GM12878 (cell line): ENCODE data around the gene POLR1A. TPM values are rescaled to one million over a fixed set of nuclear protein-coding genes. Genes with fewer than 3 reads are reported as not detected.
A peak's percentile ranks its signal among the peaks of the same experiment; 100 is the strongest.

Source experiments
- ATAC-seq: fragments of 200-7000 bp; cut with Tn5 transposase; 3 replicates; pipeline ENCODE4 v1.9.1; 2020; ENCODE audit warnings: mild to moderate bottlenecking, moderate library complexity
- BruUV-seq: library from RNA; stranded (reverse); fragments of 400-500 nt; replicated peaks from 2 replicates; lab custom pipeline; 2021; lab: Mats Ljungman, UMichigan
- CTCF ChIA-PET: fragments of 300-600 bp; sonication (Branson Sonifier 250); formaldehyde crosslinking; extraction: SDS; loops from one replicate; lab custom pipeline; 2021; ENCODE audit warnings: inconsistent platforms; lab: Yijun Ruan, JAX
- POLR2A ChIA-PET: fragments of 350-600 bp; formaldehyde crosslinking; extraction: SDS; loops from one replicate; lab custom pipeline; 2021; ENCODE audit warnings: inconsistent platforms; lab: Charles Lee
- RAD21 ChIA-PET: fragments of 300-600 bp; sonication (Branson Sonifier 250); formaldehyde crosslinking; loops from one replicate; lab custom pipeline; 2023; ENCODE audit warnings: antibody characterized with exemption; ENCODE audit not compliant: unreplicated experiment; lab: Charles Lee
- SMC1A ChIA-PET: fragments of 300-600 bp; sonication (Branson Sonifier 250); formaldehyde crosslinking; loops from one replicate; lab custom pipeline; 2023; ENCODE audit not compliant: unreplicated experiment, uncharacterized antibody; lab: Charles Lee
- DNase-seq: peaks from one replicate; pipeline ENCODE4 v3.0.0-alpha.2; 2011; ENCODE audit warnings: low read depth, low spot score
- FAIRE-seq: peaks from 3 replicates; lab custom pipeline; 2011; peaks lifted over from hg19 to GRCh38; lab: Jason Lieb, UNC
- H2AFZ ChIP-seq: 2 replicates; pipeline ENCODE4 v1.6.0; 2011; ENCODE audit warnings: low read depth, low read length, control low read depth; ENCODE audit not compliant: control insufficient read depth
- H3K27ac ChIP-seq: 2 replicates; pipeline ENCODE4 v1.5.1; 2011; ENCODE audit warnings: control low read depth; ENCODE audit not compliant: control insufficient read depth, insufficient read depth
- H3K27me3 ChIP-seq, 2 experiments: replicated peaks in 1 of 2; 2 replicates each; pipeline versions ENCODE4 v1.6.0 to v1.6.1; 2011; ENCODE audit warnings: low read length in 1 of 2; ENCODE audit not compliant: control insufficient read depth in 2 of 2, insufficient read depth in 2 of 2
- H3K36me3 ChIP-seq, 2 experiments: 2 replicates each; pipeline ENCODE4 v1.5.1; 2011; ENCODE audit warnings: low read length in 1 of 2; ENCODE audit not compliant: control insufficient read depth in 2 of 2, insufficient read depth in 2 of 2
- H3K4me1 ChIP-seq: 2 replicates; pipeline ENCODE4 v1.6.1; 2011; ENCODE audit warnings: mild to moderate bottlenecking, low read length, moderate library complexity, mixed read lengths; ENCODE audit not compliant: control insufficient read depth, insufficient read depth
- H3K4me2 ChIP-seq: 2 replicates; pipeline ENCODE4 v1.6.0; 2011; ENCODE audit warnings: control low read depth; ENCODE audit not compliant: control insufficient read depth, insufficient read depth
- H3K4me3 ChIP-seq: fragments of 200-600 bp; sonication (generic); 2 replicates; pipeline ENCODE4 v1.5.1; 2016
- H3K79me2 ChIP-seq: 2 replicates; pipeline ENCODE4 v1.6.0; 2011; ENCODE audit warnings: low read length; ENCODE audit not compliant: control insufficient read depth, insufficient read depth
- H3K9ac ChIP-seq: 2 replicates; pipeline ENCODE4 v1.8.0; 2011; ENCODE audit warnings: low read length, control low read depth, mixed read lengths; ENCODE audit not compliant: control insufficient read depth, insufficient read depth
- H3K9me3 ChIP-seq: replicated peaks from 3 replicates; pipeline ENCODE4 v1.5.1; 2011; ENCODE audit warnings: mild to moderate bottlenecking, low read length; ENCODE audit not compliant: control insufficient read depth, insufficient read depth
- H4K20me1 ChIP-seq: 2 replicates; pipeline ENCODE4 v1.6.0; 2011; ENCODE audit not compliant: control insufficient read depth, insufficient read depth
- ESRRA ChIP-seq: IDR thresholded peaks from 2 replicates; pipeline ENCODE4 v1.6.1; 2012; ENCODE audit warnings: mild to moderate bottlenecking, low read length, improper control_type of control experiment
- GATAD2B ChIP-seq: fragments of 450-650 bp; conservative IDR thresholded peaks from 2 replicates; pipeline ENCODE4 v1.6.1; 2017; ENCODE audit warnings: low read depth, mild to moderate bottlenecking, moderate library complexity
- IKZF1 ChIP-seq: fragments of 450-650 bp; conservative IDR thresholded peaks from 2 replicates; pipeline ENCODE4 v1.6.1; 2017; ENCODE audit warnings: antibody characterized with exemption, mild to moderate bottlenecking
- JUNB ChIP-seq: IDR thresholded peaks from 2 replicates; pipeline ENCODE4 v1.6.1; 2016; ENCODE audit warnings: antibody characterized with exemption, mild to moderate bottlenecking
- MTA2 ChIP-seq: fragments of 450-650 bp; IDR thresholded peaks from 2 replicates; pipeline ENCODE4 v1.6.1; 2016; ENCODE audit warnings: low read depth, mild to moderate bottlenecking, moderate library complexity
- NFIC ChIP-seq: IDR thresholded peaks from 2 replicates; pipeline ENCODE4 v1.6.1; 2012; ENCODE audit warnings: low read depth, mild to moderate bottlenecking, inconsistent platforms, low read length, moderate library complexity
- SUZ12 ChIP-seq: fragments of 200-600 bp; sonication (generic); IDR thresholded peaks from one replicate; pipeline ENCODE4 v1.6.1; 2018; ENCODE audit warnings: antibody characterized with exemption, mild to moderate bottlenecking; ENCODE audit not compliant: unreplicated experiment
- WGBS: methylation state at CpG from one replicate; pipeline ENCODE4 v1.1.6; 2016; ENCODE audit warnings: low lambda C conversion rate; ENCODE audit not compliant: insufficient replicate concordance, insufficient coverage; ENCODE audit errors: missing lambda C conversion rate; 5-methylcytosine and 5-hydroxymethylcytosine counted together
- in situ Hi-C: fragments of 300-500 bp; cut with MboI; formaldehyde crosslinking; loops from 9 replicates; pipeline ENCODE4 v1.14.3; 2018; ENCODE audit warnings: mixed read lengths
- intact Hi-C: fragments of 100-400 bp; cut with micrococcal nuclease; formaldehyde crosslinking; loops from one replicate; pipeline ENCODE4 v1.14.2; 2022; ENCODE audit not compliant: unreplicated experiment
- polyA plus RNA-seq, 11 experiments: library from polyadenylated mRNA; depleted of rRNA in 4 of 11; unstranded in 6 of 11; stranded (reverse) in 5 of 11; fragments of >200 nt; fragmentation: Nextera tagmentation in 4 of 11; fragmentation: Illumina TruSeq in 1 of 11; extraction: Ambion mirVana in 4 of 11; extraction: Trizol in 1 of 11; gene quantifications; 1 replicate in 1 of 11; 2 replicates in 10 of 11; pipeline versions ENCODE4 v1.2.1 to v1.2.3, GENCODE V29; 2011 to 2016; ENCODE audit warnings: inconsistent platforms in 2 of 11, missing spikeins in 2 of 11, low read depth in 1 of 11
- total RNA-seq, 4 experiments: library from RNA; depleted of rRNA in 3 of 4; stranded (reverse); fragments of >200 nt in 3 of 4; fragmentation: Illumina TruSeq in 1 of 4; extraction: Trizol in 1 of 4; gene quantifications; 2 replicates each; pipeline versions ENCODE4 v1.2.1 to v1.2.3, GENCODE V29; 2013 to 2021
- TF ChIP-seq, protein P1 (sequence below): IDR thresholded peaks from 2 replicates; pipeline ENCODE4 v1.6.1; 2012; ENCODE audit warnings: improper control_type of control experiment, low read depth, low read length; ENCODE audit not compliant: insufficient replicate concordance
- TF ChIP-seq, protein P2 (sequence below): fragments of 450-650 bp; IDR thresholded peaks from 2 replicates; pipeline ENCODE4 v1.6.1; 2016; ENCODE audit warnings: mild to moderate bottlenecking

The POLR1A gene
- total and polyA plus RNA-seq, 10 of the 15 experiments (the other 5 are each of a cell fraction or from before 2014, with no cell fraction given), result 2.1 to 53.9 (median 17.8) TPM

DNA sequence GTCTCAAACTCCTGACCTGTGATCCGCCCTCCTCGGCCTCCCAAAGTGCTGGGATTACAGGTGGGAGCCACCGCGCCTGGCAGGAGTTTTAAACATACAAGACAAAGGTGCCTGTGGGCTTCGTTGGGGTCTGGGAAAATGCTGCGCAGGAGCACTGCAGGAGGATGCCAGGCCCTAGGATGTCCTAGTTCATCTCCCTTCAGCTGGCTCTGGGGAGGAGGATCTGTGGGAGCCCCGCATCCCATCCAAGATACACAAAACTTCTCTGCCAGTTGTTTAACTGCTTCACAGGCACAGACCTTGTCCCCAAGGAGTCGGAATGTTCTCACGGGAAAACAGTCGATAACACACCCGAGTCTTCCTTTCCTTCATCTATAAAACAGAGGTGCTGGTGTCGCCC lies 89.1 kb downstream of the POLR1A start:
- in situ Hi-C loops, result no loop called here
- Histone ChIP-seq H3K9me3 (peaks cover 9% of the 10 kb centered on the region; the same call in 2 of the 3 replicates), H3K27me3 (no peaks in the 10 kb centered on the region), H2AFZ (peak overlapping the region; percentile 20), H3K4me3 (no peak overlapping the region), H3K27ac (peak overlapping the region; percentile 58), H3K4me1 (peaks cover 20% of the 10 kb centered on the region), H3K9ac (no peak overlapping the region), H4K20me1 (no peaks in the 10 kb centered on the region), H3K79me2 (no peaks in the 10 kb centered on the region), H3K4me2 (peak overlapping the region; percentile 81), H3K36me3 (no peaks in the 10 kb centered on the region)
- intact Hi-C loops, result loop anchor here (2.0 to 5.0 kb wide), 2 partner anchors 18 to 129 kb away; partner anchors contain the start of gene ST3GAL5
- TF ChIP-seq IKZF1 (no peak), JUNB (no peak), NFIC (no peak), ESRRA (no peak), MTA2 (no peak), GATAD2B (no peak), SUZ12 (no peak)
- TF ChIP-seq, protein P1, sequence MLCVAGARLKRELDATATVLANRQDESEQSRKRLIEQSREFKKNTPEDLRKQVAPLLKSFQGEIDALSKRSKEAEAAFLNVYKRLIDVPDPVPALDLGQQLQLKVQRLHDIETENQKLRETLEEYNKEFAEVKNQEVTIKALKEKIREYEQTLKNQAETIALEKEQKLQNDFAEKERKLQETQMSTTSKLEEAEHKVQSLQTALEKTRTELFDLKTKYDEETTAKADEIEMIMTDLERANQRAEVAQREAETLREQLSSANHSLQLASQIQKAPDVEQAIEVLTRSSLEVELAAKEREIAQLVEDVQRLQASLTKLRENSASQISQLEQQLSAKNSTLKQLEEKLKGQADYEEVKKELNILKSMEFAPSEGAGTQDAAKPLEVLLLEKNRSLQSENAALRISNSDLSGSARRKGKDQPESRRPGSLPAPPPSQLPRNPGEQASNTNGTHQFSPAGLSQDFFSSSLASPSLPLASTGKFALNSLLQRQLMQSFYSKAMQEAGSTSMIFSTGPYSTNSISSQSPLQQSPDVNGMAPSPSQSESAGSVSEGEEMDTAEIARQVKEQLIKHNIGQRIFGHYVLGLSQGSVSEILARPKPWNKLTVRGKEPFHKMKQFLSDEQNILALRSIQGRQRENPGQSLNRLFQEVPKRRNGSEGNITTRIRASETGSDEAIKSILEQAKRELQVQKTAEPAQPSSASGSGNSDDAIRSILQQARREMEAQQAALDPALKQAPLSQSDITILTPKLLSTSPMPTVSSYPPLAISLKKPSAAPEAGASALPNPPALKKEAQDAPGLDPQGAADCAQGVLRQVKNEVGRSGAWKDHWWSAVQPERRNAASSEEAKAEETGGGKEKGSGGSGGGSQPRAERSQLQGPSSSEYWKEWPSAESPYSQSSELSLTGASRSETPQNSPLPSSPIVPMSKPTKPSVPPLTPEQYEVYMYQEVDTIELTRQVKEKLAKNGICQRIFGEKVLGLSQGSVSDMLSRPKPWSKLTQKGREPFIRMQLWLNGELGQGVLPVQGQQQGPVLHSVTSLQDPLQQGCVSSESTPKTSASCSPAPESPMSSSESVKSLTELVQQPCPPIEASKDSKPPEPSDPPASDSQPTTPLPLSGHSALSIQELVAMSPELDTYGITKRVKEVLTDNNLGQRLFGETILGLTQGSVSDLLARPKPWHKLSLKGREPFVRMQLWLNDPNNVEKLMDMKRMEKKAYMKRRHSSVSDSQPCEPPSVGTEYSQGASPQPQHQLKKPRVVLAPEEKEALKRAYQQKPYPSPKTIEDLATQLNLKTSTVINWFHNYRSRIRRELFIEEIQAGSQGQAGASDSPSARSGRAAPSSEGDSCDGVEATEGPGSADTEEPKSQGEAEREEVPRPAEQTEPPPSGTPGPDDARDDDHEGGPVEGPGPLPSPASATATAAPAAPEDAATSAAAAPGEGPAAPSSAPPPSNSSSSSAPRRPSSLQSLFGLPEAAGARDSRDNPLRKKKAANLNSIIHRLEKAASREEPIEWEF, result no peak
- TF ChIP-seq, protein P2, sequence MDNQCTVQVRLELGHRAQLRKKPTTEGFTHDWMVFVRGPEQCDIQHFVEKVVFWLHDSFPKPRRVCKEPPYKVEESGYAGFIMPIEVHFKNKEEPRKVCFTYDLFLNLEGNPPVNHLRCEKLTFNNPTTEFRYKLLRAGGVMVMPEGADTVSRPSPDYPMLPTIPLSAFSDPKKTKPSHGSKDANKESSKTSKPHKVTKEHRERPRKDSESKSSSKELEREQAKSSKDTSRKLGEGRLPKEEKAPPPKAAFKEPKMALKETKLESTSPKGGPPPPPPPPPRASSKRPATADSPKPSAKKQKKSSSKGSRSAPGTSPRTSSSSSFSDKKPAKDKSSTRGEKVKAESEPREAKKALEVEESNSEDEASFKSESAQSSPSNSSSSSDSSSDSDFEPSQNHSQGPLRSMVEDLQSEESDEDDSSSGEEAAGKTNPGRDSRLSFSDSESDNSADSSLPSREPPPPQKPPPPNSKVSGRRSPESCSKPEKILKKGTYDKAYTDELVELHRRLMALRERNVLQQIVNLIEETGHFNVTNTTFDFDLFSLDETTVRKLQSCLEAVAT, result no peak
- ChIA-PET CTCF (interaction anchor here (1.1 to 1.3 kb wide), 2 partner anchors 17 to 20 kb away, joined by 3 to 4 read pairs; no protein-coding TSS in a partner anchor), POLR2A (interaction anchor here (1.1 to 8.2 kb wide), 4 partner anchors 19 to 126 kb away, joined by 4 to 97 read pairs (median 8); no protein-coding TSS in a partner anchor), RAD21 (interaction anchor here (0.9 to 8.4 kb wide), 5 partner anchors 19 to 128 kb away, joined by 4 to 132 read pairs (median 5); partner anchors contain the start of gene ST3GAL5), SMC1A (interaction anchor here (2.2 to 7.7 kb wide), 3 partner anchors 20 to 126 kb away, joined by 12 to 106 read pairs (median 15); no protein-coding TSS in a partner anchor)
- 83% methylated on average over 12 of the region's 12 CpGs for WGBS
- BruUV-seq, result no TSS peak
- ATAC-seq (no peak), FAIRE-seq (no peak), DNase-seq (no peak)
